Measurements from ENCODE around the gene KDM4B. TPM values are rescaled to one million over a fixed set of nuclear protein-coding genes. Genes with fewer than 3 reads are reported as not detected.
A peak's percentile ranks its signal among the peaks of the same experiment; 100 is the strongest.

The KDM4B gene
- total RNA-seq, 1 experiment from 2014 or later = 5.6 TPM

- no peak for DNase-seq (ENCODE audit: extremely low read depth, low read depth)
Measured at GRCh38 chr19:5143471-5144411, 174.8 kb downstream of the KDM4B start.

DNA sequence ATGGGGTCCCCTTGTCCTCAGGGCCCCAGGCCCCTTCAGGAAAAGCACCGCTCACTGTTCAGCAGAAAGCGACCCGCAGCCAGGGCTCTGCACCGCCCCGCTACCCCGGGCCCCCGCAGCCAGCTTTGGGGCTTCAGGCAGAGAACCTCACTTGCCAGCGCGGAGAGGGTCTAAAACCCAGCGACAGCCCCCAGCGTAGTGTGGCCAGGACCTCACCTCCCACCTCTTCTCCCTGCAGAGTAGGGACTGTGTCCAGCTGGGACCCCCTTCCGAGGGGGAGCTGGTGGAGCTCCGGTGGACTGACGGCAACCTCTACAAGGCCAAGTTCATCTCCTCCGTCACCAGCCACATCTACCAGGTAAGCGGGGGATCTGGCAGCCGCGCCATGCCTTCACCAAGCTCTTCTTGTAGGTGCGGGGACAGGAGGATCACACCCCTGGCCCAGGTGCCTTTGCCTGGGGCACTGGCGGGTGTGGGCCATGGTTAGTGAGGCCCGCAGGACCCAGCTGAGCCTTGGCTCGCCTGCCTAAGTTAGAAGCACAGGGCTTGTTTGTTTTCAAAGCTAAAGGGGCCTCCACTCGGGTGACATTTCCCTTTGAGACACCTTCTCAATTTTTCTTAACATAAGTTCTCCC, 175.7 kb downstream of the KDM4B start:
- DNase-seq (ENCODE audit: extremely low read depth, low read depth) = no peak

DNA sequence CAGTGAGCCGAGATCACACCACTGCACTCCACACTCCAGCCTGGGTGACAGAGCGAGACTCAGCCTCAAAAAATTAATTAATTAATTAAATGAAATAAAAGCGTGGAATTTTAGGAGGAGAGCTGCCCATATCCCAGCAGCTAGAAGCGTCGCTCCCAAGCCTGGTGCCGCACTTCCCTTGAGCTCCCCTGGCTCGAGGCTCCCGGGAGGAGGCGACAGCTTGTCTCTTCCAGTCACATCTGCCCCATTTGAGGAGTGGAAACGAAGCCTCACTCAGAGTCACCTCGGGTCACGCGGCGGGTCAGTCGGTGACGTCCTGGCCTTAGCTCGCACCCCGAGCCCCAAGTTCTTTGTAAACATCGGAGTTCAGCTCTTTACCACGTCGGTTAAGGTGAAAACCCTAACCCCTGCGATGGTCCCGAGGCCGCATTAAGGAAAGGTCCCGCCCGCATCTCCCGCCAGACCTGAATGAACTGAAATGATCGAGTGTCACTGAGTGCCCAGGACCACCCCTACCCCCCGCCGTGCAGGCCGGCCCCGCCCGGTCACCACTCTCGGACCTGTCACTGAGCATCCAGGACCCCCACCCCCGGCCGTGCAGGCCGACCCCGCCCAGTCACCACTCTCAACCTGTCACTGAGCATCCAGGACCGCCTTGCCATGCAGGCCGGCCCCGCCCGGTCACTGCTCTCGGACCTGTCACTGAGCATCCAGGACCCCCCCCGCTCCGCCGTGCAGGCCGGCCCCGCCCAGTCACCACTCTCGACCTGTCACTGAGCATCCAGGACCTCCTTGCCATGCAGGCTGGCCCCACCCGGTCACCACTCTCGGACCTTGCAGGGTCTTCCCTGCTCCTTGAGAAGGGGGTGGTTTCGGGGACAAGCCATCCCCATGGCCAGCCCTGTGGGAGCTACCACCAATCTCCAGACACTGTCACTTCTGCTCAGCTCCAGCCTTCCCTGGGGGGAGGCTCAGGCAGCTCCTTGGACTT, 176.9 kb downstream of the KDM4B start:
- no peak for DNase-seq (ENCODE audit: extremely low read depth, low read depth)

GRCh38 chr19:5147074-5147977, 178.4 kb downstream of the KDM4B start:
- no peak for DNase-seq (ENCODE audit: extremely low read depth, low read depth)

- DNase-seq (ENCODE audit: extremely low read depth, low read depth) = no peak
Measured at GRCh38 chr19:5147978-5148793, 179.3 kb downstream of the KDM4B start.

GRCh38 chr19:5148794-5149190, 179.9 kb downstream of the KDM4B start:
- DNase-seq (ENCODE audit: extremely low read depth, low read depth) = no peak

DNA sequence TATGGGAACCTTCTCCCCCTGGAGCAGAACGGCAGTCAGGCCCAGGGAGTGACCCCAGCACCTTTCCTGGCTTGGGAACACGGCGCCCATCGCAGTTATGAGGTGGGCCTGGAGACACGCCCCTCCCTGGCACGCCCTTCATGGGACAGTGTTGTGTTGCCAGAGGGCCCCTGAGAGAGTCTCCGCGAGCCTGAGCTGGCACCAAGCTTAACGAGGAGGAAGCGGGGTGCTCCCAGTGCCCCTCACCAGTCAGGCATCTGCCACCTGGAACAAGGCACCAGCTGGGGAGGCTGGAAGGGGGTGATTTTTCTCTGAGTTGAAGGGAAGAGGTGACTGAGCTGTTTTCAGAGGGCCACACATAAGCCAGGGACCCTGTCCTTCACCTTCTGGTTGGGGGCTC, 180.6 kb downstream of the KDM4B start:
- DNase-seq (ENCODE audit: extremely low read depth, low read depth) = no peak

- DNase-seq (ENCODE audit: extremely low read depth, low read depth) = no peak
Measured at GRCh38 chr19:5149932-5150901, 181.3 kb downstream of the KDM4B start.

- DNase-seq (ENCODE audit: extremely low read depth, low read depth) = no peak
Measured at GRCh38 chr19:5150902-5151741, 182.2 kb downstream of the KDM4B start.

- DNase-seq (ENCODE audit: extremely low read depth, low read depth) = no peak
Measured at GRCh38 chr19:5152013-5152763, 183.3 kb downstream of the KDM4B start.

- DNase-seq (ENCODE audit: extremely low read depth, low read depth) = no peak
Measured at GRCh38 chr19:5152767-5153532, 184.0 kb downstream of the KDM4B start.

DNA sequence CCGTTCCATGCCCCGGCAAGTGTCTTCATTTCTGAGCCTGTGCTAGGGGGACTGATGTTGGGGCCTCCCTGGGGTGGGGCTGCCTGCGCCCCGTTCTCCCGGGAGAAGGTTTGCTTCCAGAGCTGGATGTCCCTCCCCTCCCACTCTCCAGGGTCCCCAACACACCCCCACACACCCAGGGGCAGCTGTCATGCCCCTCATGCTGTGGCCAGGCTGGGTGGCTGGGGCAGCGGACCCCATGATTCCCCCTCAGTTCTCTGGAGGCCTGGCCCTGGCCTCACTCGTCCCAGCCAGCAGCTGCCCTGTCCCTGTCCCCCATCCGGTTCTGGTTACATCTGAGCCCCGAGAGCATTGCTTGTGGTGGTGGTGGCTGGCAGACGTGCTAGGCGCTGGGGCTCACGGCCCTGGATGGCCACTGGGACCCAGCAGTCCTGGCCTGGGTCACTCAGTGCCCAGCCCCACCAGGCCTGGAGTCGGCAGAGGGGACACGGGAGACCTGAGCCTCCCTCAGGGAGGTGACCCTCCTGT, 184.8 kb downstream of the KDM4B start:
- no peak for DNase-seq (ENCODE audit: extremely low read depth, low read depth)

DNA sequence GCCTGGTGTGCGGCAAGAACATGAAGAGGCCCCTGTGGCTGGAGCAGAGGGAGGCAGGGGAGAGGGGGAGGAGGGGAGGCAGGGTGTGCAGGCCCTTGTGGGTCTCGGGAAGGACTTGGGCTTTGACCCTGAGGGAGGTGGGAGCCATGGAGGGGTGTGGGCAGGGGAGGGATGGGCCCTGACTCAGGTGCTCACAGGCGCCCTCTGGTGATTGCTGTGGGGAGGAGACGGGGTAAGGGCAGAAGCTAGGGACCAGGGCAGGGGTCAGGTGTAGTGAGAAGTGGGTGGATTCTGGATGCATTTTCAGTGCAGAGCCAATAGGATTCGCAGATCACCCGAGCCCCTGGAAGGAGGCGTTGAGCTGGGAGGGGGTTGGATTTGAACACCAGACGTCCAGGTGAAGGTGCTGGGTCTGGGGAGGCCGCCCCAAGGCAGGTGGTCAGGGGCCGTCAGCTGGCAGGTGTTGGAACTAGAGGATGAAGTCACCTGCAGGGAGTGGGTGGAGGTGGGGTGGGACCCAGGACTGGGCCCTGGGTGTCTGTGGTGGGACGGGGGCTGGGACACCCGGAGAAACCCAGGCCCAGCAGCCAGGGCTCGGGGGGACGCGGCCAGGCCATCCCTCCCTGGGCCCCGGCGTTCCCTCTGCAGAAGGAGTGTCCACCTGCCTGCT, 185.4 kb downstream of the KDM4B start:
- DNase-seq (ENCODE audit: extremely low read depth, low read depth) = peak; percentile 27

DNA sequence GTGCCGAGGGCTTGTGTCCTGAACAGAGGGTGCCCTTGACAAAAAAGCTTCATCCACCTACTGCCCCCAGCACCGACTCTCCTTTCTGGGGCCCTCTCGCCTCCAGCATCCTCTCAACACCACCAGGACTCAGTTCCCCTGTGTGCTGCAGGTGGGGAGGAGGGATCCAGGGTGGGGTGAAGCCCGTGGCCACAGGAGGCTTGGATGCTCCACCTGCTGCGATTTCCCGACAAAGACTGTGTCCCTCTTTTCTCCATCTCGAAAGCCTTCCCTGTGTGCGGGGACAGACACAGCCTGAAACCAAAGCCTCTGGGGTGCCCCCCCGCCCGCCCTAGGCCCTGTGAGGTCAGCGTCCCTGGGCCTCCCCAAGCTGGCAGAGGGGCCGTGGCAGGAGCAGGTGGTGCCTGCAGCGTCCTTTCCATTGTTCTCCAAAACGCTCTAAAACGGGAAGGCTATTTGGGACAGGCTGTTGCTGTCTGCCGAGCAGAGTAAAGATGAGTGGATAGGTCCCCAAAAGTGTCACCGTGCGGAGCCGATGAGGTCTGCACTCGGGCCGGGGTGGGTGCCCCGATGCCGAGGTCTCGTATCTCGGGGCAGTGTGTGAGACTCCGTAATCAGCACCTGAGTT, 186.0 kb downstream of the KDM4B start:
- no peak for DNase-seq (ENCODE audit: extremely low read depth, low read depth)
